ENCODE results near the gene TRIM8.

TRIM8 gene

DNA sequence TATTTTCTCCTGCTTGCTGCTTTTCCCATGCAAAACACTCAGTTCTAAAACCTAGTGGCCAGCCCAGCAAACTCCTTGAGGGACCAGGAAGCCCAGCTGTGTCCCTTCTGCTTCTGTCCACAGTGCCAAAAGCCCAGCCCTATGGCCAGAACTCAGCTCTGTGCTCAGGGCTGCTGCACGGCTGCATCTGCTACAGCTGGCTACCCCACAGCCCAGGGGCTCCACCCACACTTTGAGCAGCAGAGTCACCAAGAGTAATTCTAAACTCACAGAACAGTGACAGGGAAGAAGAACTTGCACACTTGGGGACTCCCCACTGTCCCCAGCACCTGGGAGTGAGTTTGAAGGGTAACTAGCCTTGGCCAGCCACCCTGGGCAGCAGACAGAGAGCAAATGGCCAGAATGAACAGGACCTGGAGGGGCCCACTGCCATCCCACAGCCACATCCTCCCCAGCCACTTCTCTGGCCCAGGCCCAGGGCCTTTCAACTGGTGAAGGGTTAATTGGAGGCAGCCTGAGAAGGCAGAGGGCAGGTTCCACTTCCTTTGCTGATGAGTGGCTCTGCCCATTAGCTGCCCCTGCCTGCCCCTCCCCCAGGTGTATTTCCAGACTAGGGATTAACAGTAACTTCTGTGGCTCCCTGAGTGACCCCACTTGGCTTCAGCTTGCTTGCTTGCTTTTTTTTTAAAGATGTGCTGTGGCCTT is 28.1 kb upstream of the TRIM8 start:
- no peak for DNase-seq (ENCODE audit: low read depth in 1 of 2, low spot score in 1 of 2)

DNA sequence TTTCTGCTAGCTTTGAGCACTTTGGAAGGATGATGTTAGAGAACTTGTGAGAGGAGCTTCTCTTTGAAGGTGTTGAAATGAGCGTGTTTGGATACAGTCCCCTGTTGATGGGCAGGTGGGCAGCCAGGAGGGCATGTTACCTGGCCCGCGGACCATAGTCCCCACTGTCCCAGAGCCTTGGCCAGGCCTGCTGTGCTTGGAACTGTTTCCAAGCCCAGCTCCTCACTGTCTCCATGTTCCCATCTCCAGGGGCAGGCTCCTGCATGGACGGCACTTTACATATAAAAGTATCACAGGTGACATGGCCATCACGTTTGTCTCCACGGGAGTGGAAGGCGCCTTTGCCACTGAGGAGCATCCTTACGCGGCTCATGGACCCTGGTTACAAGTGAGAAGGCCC is 27.2 kb upstream of the TRIM8 start:
- no peak for DNase-seq (ENCODE audit: low read depth in 1 of 2, low spot score in 1 of 2)

DNA sequence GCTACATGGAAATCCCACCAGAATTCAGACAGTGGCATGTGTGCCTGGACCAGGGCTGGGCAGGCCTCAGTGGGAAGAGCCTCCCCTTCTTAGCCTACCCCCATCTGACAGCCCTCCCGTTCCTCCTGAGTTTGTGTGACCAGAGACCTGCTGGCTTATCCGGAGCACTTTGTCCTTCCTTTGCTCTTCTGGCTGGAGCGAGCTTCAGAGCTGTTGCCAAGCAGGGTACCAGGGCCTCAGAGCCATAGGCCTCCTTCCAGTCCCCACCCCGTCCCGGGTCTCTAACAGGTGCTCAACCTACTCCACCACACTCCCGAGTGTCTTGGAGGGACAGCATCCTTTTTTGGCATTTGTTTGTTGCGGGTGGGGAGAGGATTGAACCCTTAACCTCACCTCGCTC is 26.5 kb upstream of the TRIM8 start:
- no peak for DNase-seq (ENCODE audit: low read depth in 1 of 2, low spot score in 1 of 2)

DNA sequence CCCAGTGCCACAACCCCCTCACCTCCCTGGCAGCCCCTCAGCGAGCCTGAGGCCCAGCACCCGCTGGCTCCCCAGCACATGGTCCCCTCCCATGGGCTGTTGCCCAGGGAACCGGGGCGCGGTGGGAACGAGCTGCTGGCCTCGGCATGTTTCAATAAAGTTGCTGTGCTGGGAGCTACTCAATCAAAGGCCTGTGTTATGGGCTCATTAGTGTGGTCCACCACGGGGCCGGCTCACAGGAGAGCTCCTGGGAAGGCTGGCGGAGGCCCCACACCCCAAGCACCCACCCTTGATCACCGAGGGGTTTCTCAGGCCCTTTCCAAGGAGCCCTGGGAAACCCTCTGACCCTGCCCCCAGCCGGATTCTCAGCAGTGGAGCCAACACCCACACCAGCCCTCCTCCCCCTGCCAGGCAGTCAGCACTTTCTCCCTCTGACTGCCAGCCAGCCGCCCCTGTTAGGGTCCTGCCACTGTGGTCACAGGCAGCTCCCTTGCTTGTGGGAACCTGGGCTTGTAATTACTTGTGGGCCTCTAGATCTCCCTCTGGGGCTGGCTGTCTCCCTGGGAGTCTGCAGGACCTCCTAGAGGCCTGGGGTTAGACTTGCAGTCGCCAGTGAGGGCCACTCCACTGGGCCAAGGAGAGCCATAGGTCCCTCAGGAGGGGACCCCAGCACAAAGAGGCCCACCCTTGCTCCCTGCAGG is 24.8 kb upstream of the TRIM8 start:
- no peak for DNase-seq (ENCODE audit: low read depth in 1 of 2, low spot score in 1 of 2)

DNA sequence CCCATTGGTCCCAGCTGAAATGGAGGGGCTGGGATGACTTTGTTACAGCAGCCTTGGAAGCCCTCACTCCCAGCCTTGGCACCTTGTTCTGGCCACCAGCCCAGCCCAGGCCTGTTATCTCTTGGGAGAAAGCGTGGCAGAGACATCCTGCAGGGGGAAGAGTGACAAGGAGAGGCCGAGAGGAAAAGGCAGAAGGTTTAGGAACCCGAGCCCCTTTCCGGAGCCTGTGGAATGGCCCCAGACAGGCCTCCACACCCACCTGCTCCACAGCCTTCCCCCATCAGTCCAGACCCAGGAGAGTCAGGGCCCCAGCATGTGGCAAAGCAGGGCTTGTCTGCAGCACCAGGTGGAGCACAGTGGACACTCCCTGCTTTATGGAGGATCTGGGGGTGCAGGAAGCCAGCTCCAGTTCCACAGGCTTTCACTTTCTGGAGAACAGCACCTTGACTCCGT is 24.1 kb upstream of the TRIM8 start:
- DNase-seq (ENCODE audit: low read depth in 1 of 2, low spot score in 1 of 2) = no peak

DNA sequence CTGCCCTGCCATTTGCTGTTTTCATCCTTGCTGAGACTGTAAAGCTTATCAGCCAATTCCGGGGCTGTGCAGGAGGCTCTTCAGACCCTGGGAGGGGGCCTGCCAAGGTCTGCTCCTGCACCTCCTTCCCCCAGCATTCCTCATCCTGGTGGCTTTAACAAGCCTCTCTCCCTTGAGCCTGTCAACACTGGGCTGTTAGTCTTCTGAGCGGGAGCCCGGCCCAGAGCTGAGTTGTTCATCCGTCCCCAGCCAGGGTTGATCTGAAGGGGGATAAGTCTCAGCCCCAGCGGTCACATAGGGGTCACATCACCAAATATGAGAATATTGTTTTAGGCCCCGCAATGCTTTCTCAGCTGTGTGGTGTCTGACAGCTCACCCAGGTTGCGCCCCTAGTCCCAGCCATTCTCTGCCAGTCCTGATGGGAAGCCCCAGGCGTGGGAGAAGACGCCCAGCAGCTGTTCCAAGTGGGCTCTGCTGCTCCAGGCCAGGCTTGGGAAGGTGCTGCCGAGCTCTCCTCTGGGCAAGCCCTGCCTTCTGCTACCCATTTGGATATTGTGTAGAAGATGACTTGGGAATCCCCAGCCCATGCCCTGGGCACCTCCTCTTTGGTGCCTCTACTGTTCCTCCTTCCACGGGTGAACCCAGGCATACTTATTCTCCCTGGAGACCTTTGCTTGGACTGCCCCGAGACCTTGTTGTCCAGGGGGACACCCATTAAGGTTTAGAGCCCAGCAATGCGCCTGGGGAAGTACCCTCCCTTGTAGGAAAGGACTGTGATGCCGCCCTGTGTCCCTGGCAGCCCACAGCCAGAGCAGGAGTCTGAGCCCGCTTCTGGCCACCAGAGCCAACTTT is 23.5 kb upstream of the TRIM8 start:
- DNase-seq (ENCODE audit: low read depth in 1 of 2, low spot score in 1 of 2) = no peak

DNA sequence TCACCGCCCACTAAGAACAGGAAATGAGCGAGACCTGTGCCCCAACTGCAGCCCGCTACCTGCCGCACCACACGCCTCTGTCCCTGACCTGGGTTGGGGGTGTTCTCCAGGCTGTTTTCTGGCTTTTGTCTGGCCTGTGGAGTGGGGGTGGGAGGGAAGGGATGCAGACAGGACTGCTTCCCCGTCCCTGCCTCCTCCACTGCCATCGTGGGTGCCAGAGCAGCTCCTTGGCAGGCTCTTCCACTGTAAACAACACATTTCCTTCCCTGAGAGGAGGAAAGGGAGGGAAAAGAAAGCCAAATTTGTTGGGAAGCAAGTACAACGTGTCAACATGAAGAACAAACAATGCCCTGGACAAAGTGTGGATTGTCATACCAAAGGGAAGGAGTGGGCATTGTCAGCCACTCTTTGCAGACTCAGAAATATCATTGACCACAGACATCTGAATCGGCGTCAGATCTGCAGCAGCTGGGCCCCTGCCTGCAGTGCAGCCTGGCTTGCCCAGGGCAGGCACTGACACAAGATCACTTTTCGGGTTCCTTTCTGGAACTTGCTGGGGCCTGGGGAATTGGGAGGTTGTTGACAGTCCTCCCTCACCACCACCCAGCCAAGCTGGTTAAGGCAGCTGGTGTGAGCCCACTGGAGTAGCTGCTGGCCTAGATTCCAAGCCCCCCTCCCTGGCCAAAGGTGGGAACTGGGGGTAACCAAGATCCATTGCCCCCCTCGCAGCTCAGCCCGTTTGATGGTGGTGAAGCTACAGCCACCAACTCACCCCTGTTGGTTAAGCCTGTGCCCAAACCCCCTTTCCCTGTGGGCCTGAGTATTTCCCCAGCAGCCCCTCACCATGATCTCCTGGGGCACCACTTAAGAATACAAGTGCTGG is 22.6 kb upstream of the TRIM8 start:
- DNase-seq (ENCODE audit: low read depth in 1 of 2, low spot score in 1 of 2) = no peak

DNA sequence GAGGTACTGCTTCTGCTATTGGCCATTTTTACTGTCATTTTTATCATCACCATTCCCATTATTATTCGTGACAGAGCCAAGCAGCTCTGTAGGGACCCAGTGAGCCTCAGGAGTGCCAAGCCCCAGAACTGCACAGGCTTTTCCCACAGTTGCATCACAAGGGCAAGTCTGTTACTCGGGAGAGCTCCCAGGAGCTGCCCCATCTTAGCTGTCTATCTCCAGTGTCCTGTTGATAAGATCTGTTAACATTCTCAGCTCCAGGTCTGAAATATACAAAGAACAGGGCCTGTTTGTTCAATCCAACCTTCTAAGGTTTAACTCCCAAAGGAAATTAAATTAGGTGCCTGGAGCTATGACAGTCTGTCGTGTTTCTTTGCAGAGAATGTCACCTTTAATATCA is 20.2 kb upstream of the TRIM8 start:
- no peak for DNase-seq (ENCODE audit: low read depth in 1 of 2, low spot score in 1 of 2)

DNA sequence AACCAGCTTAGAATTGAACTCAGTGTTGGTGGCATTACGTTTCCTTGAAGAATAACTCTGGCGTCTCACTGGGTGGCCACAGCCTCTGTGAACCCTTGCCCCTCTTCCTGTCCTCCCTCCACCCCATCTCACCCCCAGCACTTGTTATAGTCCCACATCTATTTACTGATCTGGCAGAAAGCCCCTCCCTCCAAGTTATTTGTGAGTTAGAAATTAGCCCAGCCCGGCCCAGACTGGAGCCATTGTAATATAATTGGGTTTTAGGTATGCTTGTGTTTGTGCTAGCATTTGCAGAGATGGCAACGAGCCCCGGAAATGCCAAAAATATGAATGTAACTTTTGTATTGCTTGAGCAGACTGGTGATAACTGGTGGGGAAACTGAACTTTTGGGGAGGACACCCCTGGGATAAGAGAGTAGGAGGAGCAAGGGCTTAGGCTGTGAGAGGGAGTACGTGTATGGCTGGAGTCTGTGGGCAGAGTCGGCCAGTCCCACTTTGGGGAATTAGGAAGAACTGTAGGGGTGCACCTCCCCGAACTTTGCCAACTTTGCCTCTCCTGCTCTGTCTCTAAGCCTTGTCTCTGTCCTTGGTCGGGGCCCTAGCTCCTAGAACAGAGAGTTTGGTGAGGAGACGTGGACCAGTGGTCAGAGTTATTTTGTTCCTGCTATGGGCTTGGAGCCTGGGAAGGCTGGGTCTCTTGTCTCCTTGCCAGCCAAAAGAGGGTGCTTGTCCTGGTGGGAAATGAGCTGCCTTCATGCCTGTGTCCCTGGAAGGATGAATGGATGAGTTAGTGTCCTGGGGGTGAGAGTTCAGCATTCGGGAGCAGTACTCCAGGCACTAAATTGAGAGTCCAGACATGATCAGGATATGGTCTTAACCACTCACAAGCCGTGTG is 19.3 kb upstream of the TRIM8 start:
- no peak for DNase-seq (ENCODE audit: low read depth in 1 of 2, low spot score in 1 of 2)

DNA sequence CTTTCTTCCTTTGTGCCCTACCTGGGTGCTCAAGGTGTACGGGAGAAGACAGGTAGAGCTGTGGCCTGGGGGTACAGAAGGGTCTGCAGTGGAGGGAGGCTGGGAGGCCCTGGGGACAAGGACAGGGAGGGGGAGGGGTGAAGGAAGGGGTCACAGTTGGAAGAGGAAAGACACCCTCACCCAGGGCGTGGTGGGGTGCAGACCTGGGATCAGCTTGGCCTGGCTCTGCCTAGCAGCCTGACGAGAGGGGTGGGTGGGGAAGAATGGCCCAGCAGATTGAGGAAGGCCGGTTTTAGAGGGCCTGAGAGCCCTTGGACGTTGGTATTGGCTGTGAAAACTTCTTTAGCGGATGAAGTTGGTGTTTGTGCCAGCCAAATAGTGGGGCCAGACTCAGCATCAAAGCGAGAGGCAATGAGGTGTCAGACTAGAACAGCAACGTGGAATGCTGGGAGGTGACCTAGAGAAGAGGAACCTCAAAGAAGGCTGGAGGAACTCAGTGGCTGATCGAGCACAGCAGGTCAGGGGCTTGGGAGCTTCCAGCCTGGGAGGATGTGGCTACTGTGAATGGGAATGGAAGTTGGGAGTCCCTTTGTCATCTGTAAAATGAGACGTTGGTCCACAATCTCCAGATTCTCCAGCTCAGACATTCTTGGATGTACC is 18.1 kb upstream of the TRIM8 start:
- DNase-seq (ENCODE audit: low read depth in 1 of 2, low spot score in 1 of 2) = no peak

DNA sequence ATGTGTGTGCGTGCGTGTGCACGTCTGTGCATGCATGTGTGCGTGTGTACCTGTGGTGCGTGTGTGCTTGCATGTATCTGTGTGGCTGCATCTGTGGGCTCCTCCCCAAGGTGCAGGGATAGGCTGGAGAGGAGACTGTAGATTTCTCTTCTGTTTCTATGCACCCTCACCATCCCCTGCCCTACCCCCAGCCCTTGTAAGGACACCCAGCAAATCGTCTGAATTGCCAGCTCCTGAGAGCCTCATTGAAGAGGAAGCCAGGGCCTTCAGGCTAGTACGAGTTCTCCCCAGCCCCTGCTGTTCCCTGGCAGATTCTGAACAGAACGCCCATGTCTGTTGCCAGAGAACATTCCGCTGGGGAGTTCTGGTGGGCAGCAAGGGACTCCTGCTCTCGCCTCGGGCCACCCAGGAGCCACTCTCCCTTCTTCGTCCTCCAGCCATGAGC is 17.0 kb upstream of the TRIM8 start:
- no peak for DNase-seq (ENCODE audit: low read depth in 1 of 2, low spot score in 1 of 2)

DNA sequence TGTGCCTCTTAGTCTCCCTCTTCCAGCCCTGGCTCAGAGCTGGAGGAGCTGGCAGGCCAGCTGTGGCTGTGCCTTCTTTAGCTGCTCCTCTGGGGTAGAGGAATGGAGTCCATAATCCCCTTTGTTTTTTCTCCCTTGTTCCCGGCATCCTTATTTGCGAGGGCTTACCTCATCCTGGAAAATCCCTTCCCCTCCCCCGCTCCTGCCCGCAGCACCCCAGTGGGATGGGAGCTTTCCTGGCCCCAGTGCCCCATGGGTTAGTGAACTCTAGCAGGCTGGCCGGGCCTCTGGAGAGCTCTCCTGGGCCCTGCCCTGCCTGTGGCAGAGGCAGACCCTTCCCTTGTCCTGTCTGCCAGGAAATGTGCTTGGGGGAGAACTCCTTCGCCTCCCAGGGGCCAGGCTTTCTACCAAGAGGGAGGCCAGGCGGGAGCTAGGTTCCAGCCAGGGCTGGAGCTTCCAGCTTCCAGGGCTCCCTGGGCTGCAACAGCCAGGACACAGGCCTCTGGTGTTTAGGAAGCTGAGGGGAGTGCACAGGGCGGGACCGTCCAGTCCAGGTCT is 16.5 kb upstream of the TRIM8 start:
- no peak for DNase-seq (ENCODE audit: low read depth in 1 of 2, low spot score in 1 of 2)

DNA sequence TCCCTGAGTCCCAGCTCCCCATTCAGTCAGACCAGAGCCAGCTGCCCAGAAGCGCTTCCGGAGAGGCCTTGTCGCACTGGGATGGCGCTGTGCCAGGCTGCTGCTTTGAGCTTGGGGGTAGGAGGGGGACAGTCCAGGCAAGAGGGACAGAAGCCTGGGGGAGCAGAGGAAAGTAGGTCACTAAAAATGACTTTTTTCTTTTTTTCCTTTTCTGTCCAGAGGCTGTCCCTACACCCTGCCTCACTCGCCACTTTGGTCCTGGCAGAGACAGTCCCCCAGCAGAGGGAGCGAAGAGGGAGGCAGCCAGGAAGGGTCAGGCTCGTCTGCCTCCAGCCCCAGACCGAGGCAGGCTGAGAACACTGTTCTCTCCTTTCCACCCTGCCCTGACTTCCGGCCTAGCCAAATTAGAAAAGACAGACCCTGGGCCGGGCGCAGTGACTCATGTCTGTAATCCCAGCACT is 15.8 kb upstream of the TRIM8 start:
- DNase-seq (ENCODE audit: low read depth in 1 of 2, low spot score in 1 of 2) = no peak

DNA sequence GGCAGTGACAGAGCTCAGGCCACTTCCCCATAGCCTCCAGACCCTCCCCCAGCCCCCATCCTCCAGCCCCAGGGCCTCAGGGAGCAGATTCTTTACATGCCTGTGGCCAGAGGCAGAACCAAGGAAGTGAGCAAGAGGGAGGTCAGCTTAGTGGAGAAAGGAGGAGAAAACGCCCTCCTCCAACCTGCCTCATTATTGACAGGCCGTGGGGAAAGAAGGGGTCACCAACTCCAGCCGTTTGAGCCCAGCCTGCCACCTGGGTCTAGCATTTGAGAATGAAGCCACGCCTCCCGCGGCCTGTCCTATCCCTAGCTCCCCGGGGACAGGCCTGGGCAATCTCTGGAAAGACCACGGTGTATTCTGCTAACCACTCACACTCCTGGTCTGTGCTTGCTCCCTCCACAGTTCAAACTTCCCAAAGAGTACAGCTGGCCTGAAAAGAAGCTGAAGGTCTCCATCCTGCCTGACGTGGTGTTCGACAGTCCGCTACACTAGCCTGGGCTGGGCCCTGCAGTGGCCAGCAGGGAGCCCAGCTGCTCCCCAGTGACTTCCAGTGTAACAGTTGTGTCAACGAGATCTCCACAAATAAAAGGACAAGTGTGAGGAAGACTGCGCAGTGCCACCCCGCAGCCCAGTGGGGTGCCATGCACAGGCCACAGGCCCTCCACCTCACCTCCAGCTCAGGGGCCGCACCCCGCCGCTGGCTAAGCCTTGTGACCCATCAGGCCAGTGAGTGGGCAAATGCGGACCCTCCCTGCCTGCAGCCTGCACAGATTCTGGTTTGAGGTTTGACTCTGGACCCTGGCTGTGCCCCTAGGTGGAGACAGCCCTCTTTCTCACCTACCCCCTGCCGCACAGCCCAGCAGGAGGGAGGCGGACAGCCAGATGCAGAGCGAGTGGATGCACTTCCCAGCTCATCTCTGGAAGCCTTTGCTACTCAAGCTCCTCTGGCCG is 14.3 kb upstream of the TRIM8 start:
- DNase-seq (ENCODE audit: low read depth in 1 of 2, low spot score in 1 of 2) = no peak

DNA sequence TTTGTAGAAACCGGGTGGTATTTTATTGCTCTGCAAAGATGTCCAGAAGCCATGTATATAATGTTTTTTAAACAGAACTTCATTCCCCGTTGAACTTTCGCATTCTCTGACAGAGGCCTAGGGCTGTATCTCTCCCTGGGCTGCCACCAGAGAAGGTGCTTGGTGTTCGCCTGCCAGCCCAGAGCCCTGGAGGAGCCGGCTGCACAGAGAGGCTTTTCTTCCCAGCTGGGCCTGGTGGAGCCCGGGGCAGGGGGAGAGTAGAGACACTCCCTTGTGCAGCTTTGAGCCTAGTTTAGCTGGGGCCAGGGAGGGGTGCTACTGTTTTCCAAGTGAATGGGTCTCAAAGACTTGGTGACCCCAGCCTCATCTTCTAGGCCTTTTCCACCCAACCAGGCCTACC is 13.6 kb upstream of the TRIM8 start:
- no peak for DNase-seq (ENCODE audit: low read depth in 1 of 2, low spot score in 1 of 2)

DNA sequence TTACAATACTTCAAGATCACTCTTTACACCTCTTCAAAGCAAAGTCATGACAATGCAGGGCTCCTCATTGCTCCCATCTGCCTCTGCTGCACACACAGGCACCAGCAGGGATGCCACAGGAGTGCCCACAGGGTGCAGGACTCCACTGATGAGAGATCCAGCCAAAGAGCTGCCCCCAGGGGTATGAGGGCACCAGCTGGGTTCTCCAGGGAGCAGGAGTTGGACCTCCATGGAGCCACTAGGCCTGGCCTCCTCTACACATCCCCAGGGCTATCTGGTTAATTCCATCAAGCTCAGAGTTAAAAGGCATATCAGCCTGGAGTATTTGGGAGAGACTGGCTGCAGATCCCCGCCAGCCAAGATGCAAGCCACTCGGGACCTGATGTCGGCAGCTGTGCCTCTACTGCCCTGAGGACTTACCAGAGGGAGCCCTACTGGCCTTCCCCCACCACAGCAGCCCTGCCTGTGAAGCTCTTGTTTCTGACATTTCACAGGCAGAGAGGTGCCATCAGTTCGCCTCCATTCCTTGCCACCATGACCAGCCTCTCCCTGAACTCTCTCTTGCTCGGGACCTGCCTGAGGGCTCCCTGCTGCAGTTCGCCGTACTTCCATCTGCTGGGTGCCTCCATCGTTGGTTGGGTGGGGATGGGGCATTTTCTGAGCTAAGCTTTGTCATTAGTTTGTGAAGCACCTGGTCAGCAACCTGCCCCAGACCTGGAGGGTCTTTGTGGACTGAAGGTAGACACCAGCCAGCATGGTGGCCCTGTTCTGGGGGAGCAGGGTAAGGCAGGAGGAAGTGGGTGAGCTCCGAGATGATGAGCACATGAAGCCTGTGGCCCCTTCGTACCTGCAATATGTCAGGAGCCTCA is 12.5 kb upstream of the TRIM8 start:
- DNase-seq (ENCODE audit: low read depth in 1 of 2, low spot score in 1 of 2) = no peak

Data from activated CD4-positive, alpha-beta T cell treated with anti-CD3 and anti-CD28 coated beads, Interleukin-2, amount 50 U/mL, for 24 hours (primary cell).